GM21723 (cell line): ENCODE measurements around the gene DOP1B.
"Not testable (repeated sequence)": the region's sequence is repeated elsewhere in the genome, so short reads cannot be mapped to it uniquely, and the experiment has no call there.

Experiments used
- ATAC-seq: cut with Tn5 transposase; IDR thresholded peaks from one replicate; pipeline ENCODE4 v1.9.1; 2021; ENCODE audit warnings: mild to moderate bottlenecking, moderate library complexity; ENCODE audit not compliant: unreplicated experiment

Gene DOP1B

DNA sequence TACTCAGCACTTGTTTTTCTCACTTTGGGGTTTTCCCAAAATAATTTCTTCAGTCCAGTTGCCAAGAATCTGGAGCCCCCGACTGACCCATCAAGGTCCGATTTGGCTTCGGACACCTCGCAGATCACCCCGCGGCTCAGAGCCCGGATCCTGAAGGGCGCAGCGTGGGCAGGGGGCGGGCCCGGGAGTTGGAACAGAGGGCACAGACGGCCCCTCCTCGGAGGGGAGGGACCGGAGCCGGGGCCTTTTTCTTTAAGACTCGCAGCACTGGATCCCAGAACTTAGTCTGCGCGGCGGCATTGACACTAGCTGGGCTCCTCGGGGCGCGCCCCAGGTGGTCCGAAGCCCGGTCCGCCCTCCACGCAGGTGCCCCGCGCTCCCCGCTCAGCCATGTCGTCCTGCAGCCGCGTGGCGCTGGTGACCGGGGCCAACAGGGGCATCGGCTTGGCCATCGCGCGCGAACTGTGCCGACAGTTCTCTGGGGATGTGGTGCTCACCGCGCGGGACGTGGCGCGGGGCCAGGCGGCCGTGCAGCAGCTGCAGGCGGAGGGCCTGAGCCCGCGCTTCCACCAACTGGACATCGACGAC, 21.7 kb upstream of the DOP1B start, which contains the start of gene CBR3:
Gene CBR3 (plus strand): TSS at position 277 of the 588 bp plus-strand sequence. CDS start 114 bp downstream, at position 391.
- no peak for ATAC-seq

DNA sequence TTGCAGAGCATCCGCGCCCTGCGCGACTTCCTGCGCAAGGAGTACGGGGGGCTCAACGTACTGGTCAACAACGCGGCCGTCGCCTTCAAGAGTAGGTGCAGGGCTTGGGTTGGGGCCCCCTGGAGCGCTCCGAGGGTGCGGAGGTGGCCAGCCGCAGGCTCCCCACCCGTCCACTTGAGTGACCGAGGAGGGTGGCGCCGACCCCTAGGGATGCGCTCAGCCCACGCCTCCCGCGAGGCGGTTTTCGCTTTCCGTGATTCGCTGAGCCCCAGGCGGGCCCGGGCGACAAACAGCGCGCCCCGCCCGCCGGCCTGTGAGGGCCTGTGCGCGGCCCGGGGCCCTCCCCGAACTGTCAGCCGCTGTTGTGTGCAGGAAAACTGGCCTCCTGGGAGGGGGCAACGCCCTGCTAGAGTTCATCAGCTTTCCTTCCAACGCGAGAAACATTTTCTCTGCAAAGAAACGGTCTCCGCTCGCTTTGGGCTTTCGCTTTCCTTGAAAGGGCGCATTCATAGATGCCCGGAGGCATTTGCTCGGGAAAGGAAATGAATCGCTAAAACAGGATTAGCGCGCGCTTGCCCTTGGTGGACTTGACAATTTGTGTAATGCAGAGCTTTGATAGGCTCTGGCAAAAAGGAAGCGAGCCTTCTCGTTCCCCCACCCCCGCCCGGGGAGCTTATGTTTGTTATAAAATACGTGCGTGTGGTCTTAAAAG, 21.1 kb upstream of the DOP1B start:
- ATAC-seq, result no peak

DNA sequence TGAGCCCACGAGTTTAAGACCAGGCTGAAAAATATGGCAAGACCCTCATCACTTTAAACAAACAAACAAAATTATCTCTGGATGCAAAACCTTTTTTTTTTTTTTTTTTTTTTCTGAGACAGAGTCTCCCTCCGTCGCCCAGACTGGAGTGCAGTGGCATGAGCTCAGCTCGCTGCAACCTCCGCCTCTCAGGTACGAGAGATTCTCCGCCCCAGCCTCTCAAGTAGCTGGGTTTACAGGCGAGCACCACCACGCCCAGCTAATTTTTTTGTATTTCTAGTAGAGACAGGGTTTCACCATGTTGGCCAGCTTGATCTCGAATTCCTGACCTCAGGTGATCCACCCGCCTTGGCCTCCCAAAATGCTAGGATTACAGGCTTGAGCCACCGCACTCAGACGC, 16.8 kb upstream of the DOP1B start:
- not testable (repeated sequence) for ATAC-seq

DNA sequence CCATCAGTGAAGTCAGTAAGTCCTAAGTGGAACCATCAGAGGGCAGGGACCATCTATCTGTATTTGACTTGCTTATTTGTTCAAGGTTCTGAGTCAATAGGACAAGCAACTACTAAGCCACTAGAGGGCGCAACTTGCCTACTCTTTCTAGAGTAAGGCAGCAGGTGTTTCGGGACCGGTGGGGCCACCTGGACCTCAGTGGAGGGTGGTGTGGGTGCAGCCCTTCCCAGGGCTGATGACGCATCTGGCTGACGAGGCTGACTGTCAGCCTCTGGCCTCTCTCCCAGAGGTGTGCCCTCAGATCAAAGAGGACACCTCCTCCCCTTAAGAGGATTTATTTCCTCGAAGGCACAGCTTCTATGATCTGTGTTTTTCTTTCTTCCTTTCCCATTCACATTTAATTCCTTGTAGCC, 15.1 kb upstream of the DOP1B start:
- peak; percentile 91 for ATAC-seq

DNA sequence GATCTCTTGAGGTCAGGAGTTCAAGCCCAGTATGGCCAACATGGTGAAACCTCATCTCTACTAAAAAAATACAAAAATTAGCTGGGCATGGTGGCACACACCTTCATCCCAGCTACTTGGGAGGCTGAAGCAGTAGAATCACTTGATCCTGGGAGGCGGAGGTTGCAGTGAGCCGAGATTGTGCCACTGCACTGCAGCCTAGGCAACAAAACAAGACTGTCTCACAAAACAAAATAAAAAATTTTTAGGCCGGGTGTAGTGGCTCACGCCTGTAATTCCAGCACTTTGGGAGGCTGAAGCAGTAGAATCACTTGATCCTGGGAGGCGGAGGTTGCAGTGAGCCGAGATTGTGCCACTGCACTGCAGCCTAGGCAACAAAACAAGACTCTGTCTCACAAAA, 12.4 kb upstream of the DOP1B start:
- ATAC-seq, result not testable (repeated sequence)

DNA sequence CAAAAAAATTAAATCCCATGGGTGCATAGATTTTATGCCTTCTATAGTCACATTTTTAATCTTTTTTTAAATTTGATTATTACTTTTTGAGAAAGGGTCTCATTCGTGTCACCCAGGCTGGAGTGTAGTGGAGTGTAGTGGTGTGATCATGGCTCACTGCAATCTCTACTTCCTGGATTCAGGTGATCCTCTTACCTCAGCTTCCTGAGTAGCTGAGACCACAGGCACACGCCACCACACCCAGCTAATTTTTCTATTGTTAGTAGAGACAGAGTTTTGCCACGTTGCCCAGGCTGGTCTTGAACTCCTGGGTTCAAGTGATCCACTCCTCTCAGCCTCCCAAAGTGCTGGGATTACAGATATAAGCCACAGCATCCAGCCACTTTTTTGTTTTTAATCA, 11.4 kb upstream of the DOP1B start:
- ATAC-seq, result no peak

DNA sequence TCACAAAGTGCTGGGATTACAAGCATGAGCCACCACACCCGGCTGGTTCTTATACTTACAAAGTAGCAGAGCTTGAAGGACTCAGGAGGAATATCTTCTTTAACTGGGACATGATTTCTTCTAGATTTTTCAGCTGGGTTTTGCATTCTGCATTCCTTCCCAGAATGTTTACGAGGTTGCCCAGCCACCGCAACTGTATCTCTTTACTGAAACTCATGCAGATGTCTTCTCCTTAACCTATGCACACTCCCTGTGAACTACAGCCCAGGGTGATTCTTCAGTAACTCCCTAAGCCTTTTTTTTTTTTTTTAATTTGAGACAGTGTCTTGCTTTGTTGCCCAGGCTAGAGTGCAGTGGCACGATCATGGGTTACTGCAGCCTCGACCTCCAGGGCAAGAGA, 8.7 kb upstream of the DOP1B start:
- no peak for ATAC-seq

DNA sequence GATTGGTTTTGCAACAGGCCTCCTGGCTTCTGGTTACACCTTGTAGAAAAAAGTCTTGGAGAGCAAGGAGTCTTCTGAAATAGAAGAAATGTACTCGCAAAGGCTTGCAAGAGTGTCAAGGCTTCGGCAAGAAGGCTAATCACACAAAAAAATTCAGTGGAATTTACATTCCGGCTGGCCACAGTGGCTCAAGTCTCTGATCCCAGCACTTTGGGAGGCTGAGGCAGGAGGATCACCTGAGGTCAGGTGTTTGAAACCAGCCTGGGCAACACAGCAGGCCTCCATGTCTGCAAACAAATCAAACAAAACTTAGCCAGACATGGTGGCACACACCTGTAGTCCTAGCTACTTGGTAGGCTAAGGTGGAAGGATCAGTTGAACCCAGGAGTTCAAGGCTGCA, 7.7 kb upstream of the DOP1B start:
- ATAC-seq, result no peak

DNA sequence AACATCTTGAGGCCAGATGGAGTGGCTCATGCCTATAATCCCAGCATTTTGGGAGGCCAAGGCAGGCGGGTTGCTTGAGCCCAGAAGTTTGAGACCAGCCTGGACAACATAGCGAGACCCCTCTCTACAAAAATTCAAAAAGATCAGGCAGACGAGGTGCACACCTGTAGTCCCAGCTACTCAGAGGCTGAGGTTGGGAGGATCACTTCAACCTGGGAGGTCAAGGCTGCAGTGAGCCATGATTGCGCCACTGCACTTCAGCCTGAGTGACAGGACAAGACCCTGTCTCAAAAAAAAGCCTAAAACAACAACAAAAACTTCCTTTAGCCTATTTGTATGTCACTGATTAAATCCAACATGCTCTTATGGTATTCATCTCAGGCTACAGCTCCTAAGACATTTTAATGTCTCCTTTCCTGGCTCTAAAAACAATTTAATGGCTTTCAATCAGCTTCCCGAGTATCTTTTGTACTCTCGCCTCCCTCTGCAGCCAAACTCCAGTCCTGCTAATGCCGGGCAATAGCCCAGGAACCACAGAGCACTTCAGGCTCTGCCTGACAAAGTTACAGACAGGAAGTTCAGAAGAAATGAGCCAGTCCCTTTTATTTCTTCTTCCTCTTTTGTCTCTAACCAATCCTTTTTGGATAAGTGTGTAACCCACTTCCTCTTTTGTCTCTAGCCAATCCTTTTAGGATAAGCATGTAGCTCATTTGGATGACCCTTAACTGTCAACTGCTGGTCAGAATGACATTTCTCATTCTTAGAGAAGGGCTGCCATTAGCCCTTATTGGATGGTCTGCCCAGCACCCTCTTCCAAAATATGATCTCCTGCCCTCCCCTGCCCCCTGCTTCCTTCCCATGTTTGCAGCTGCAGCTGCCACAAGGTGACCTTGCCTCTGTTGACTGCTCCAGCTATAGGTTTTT, 6.6 kb upstream of the DOP1B start:
- ATAC-seq, result no peak

DNA sequence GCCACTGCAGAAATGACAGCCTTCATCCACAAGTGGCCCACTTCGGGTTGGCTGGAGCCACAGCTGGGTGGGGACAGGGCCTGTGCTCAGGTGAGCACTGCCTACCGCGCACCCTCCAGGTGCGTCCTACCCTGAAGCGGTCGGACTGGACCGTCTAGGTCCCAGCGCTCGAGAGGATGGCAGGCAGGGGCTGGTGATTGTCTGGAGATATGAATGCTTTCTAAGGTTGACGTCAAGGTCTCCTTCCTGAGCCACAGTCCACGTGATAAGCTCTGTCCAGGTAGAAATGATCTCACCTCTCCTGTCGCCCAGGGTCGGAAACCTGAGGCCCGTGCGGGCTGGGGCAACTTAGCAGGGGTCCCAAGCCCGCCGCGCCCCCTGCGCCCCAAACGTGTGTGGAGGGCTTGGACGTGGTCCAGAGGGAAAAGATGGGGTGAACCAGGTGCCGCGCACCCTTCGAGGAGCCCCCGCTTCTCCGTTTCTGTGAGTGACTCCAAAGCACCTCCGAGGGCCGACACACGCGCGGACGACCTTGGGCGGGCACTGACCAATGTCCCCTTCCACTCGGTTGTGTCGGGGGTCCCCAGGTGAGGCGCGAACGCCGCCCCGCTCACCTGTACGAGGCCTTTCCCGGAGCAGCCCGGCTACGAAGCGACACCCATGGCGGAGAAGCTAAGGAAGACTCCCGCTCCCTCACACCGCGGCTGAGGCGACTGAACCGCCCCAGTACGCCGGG, 853 bp upstream of the DOP1B start:
- peak; percentile 3 for ATAC-seq

DNA sequence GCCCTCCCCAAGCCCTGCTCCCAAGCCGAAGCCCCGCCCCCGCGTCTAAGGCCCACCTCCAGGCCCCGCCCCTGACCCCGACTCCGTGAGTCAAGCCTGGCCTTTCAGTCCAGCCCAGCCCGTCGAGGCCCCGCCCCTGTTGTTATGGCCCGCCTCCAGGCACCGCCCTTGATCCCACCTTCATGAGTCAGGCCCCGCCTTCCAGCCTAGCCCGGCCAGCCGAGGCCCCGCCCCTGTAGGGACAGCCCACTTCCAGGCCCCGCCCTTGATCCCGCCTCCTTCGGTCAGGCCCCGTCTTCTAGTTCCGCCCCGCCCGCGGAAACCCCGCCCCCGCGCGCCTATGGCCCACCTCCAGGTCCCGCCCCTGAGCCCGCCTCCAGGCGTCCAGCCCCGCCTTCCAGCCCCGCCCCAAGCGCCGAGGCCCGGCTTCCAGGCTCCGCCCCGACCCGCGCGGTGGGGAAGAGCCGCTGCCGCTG, 247 bp upstream of the DOP1B start:
- peak; percentile 86 for ATAC-seq

DNA sequence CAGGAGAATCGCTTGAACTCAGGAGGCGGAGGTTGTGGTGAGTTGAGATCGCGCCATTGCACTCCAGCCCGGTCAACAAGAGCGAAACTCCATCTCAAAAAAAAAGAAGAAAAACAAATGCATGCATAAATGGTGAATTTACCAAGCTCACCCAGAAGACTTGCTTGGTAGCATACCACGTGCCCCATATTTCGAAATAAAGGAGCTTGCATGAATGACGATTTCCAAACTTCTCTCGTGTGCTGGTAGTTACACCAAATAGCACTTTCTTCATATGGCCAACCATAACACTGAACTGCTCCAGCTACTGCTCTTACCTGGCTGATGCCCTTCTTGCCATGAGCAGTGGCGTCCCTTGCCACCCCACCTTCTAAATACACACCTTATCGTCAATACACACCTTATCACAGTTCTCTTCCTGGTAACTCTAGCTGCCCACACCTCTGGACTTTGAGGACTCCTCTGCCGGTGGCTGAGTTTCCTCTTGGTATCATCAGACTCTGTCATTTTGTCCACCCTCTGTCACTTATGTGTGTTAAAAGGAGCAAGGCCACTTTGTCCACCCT, 2.8 kb downstream of the DOP1B start:
- ATAC-seq, result no peak

DNA sequence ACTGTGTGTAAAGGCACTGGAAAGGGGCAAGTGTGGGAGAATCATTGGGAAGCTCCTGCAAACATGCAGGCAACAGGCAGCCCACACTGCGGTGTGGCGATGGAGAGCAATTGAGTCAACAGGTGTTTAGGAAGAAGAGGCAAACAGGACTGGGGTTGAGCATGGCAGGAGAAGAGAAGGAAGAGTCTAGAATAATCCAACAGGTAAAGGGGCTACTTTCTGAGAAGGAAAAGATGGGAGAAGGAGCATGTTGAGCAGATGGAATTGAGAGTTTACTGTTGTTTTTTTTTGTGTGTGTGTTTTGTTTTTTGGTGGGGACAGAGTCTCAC, 4.2 kb downstream of the DOP1B start:
- ATAC-seq, result no peak

DNA sequence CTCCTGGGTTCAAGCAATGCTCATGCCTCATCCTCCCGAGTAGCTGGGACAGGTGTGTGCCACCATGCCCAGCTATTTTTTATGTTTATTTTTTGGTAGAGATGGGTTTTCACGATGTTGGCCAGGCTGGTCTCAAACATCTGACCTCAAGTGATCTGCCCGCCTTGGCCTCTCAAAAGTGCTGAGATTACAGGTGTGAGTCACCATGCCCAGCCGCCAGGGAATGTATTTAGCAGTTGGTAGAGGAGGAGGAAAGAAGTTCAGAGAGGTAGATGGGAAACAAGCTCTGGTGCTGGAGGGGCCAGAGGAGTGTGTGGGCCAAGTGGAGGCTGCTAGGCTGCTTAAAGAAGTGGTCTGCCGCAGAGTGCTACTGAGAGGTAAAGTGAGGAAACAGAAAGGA, 6.0 kb downstream of the DOP1B start:
- ATAC-seq, result no peak

DNA sequence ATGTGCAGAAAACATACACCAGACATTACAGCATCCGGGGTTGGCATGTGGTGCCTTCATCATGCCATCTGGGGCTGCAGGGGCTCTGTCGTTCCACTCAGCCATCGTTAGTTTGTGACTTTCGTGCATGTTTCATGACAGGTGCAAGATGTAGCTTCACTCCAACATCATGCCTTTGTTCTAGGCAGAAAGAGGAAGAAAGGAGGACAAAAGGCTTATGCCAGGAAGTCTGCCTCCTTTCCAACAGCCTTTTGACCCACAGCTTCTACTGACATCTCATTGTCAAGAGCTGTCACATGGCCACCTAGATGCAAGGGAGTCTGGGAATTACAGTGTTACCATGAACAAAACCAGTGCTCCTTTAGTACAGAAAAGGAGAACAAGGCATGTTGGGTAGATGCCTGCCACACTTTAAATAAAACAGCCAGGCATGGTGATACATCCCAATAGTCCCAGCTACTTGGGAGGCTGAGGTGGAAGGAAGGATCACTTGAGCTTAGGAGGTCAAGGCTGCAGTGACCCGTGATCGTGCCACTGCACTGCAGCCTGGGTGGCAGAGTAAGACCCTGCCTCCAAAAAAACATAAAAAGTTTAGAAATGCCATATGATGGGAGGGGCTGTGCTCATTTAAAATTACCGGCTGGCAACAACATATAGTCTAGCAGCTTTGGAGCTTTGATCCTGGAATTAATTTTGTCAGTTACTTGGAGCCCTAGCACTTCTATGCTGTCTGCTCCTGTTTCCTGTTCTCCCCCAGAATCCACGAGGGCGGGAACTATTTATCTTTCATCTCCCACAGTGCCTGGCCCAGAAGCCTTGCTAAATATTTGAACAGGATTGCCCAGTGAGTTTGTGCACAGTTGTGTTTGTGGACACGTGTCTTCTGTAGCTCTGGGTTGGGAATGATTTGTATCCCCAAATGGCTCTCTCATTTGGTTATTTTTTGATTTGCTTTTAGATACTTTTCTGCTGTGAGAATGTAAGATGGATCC, 7.4 kb downstream of the DOP1B start:
- no peak for ATAC-seq

DNA sequence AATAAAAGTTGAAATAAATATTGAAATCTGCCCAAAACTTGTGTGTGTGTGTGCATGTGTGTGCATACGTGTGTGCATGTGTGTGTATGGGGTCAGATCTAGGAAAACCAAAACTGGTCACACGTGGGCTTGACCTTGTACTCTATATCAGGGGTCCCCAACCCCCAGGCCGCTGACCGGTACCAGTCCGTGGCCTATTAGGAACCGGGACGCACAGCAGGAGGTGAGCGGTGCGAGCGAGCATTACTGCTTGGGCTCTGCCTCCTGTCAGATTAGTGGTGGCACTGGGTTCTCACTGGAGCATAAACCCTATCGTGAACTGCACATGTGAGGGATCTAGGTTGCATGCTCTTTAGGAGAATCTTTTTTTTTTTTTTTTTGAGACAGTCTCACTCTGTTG, 8.7 kb downstream of the DOP1B start:
- ATAC-seq, result no peak

DNA sequence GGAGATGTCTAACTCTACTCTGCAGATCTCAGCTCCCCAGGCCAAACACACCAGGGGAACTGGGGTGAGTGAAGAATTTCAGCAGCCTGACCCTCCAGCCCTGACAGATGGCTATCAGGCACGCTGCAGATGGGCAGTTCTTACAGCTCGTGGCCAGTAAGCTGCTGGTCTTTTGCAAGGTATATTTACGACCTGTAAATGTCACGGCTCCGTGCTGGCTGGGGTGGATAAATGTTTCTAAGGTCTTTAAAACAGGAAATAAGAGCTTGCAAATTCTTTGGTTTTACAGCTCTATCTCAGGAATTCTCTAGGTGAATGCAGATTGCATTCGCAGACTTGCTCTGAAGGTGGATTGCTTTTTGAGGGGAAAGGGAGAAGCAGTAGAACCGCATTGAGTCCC, 10.1 kb downstream of the DOP1B start:
- ATAC-seq, result no peak

DNA sequence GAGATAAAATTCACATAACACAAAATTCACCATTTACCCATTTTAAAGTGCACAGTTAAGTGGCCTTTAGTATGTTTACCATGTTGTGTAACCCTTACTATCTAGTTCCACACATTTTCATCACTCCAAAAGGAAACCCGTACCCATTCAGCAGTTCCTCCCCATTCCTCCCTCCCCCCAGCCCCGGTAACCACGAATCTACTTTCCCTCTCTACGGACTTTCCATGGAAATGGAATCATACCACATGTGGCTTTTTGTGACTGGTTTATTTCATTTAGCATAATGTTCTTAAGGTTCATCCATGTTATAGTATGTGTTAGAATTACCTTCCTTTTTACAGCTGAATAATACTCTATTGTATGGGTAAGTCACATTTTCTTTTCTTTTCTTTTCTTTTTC, 10.9 kb downstream of the DOP1B start:
- ATAC-seq, result no peak

DNA sequence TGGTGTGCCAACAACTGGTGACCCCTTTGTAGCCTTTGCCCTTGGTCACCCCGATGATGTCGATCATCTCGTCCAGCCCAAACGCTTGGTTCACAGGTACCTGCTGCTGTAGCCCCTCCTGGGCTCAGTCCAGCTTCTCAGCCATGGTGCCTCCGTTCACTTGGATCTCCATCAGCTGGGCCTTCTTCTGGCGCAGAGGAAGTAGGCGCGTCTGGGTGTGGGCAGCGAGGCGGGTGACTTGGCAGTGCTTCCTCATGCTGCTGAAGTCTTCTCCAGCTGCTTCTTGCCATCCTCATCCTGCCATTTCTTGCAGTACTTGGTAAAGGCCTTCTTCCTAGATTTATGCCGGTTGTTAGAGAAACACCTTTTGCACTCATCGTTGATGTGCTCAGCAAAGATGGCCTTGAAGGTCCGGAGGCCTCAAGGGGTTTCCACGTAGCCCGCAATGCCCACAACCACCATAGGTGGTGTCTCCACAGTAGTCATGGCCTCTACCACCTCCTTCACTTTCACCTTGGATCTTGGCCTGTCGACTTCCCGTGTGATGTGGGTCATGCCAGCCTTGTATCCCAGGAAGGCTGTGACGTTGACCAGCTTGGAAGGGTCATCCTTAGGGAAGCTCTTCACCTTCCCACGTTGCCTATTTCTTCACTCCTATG, 13.0 kb downstream of the DOP1B start:
- no peak for ATAC-seq
